Measurements from ENCODE around the gene GFOD2. TPM values are rescaled to one million over a fixed set of nuclear protein-coding genes. Genes with fewer than 3 reads are reported as not detected.
"Not testable (repeated sequence)": the region's sequence is repeated elsewhere in the genome, so short reads cannot be mapped to it uniquely, and the experiment has no call there.

The GFOD2 gene
- total RNA-seq, 1 donor from 2014 or later = 9.0 TPM

DNA sequence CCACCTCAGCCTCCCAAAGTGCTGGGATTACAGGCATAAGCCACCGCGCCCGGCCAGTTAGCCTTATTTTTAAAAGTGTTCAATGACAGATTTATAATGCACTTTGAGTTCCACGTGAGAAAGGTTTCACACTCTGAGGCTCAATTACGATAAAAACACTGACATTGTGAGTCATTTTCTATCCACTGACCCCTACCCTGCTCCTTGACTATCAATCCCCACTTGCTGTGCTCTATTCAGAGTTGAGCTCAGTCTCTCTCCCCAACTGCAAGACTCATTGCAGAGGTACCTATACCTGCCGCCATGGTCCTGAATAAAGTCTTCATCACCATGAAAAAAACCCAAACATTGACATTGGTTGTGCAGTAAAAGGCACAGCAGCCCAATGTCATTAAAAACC is 8.5 kb downstream of the GFOD2 start:
- intact Hi-C loops (cut with DNase I) = no loop called here
- ATAC-seq = no peak
- no peak for DNase-seq (ENCODE audit: missing footprints)

- DNase-seq (ENCODE audit: missing footprints) = no peak
- intact Hi-C loops (cut with DNase I) = no loop called here
- no peak for ATAC-seq
These were observed 10.1 kb downstream of the GFOD2 start for GRCh38 chr16:67709050-67709449.

- intact Hi-C loops (cut with DNase I) = no loop called here
- no peak for DNase-seq (ENCODE audit: missing footprints)
These were observed 10.7 kb downstream of the GFOD2 start for GRCh38 chr16:67708368-67708771.

DNA sequence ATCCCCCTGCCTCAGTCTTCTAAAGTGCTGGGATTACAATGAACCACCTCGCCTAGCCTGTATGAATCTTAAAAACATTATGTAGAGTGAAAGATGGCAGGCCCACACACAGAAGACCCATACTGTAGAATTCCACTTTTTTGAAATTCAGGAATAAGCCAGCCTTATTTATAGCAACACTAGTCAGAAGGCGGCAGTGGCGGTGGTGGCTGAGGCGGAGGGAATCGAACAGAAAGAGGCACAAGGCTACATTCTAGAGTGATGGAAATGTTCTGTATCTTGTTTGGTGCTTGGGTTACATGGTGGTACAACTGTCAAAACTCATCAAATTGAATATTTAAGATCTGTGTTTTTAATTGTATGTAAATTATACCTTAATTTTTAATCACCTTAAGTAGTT is 11.3 kb downstream of the GFOD2 start:
- ATAC-seq = no peak
- no peak for DNase-seq (ENCODE audit: missing footprints)
- intact Hi-C loops (cut with DNase I) = no loop called here

More at GRCh38 chr16:67708368-67708771, 10.7 kb downstream of the GFOD2 start:
- no peak for ATAC-seq

- intact Hi-C loops (cut with DNase I) = no loop called here
These were observed 11.9 kb downstream of the GFOD2 start for GRCh38 chr16:67707210-67707609.

GRCh38 chr16:67704110-67704509 is 15.0 kb downstream of the GFOD2 start:
- DNase-seq (ENCODE audit: missing footprints) (no peak), ATAC-seq (no peak)
- intact Hi-C loops (cut with DNase I) = no loop called here

More at GRCh38 chr16:67707210-67707609, 11.9 kb downstream of the GFOD2 start:
- ATAC-seq = no peak
- no peak for DNase-seq (ENCODE audit: missing footprints)

- DNase-seq (ENCODE audit: missing footprints) = no peak
- intact Hi-C loops (cut with DNase I) = no loop called here
- ATAC-seq = no peak
These were observed 15.5 kb downstream of the GFOD2 start for GRCh38 chr16:67703626-67704025.

DNA sequence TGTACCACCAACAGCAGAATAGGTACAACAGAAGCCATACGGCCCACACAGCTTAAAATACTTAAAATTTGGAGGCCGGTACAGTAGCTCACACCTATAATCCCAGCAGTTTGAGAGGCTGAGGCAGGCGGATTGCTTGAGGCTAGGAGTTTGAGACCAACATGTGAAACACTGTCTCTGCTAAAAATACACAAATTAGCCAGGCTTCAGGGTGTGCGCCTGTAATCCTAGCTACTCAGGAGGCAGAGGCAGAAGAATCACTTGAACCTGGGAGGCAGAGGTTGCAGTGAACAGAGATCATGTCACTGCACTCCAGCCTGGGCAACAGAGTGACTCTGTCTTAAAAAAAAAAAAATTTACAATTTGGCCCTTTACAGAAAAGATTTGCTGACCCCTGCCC is 17.0 kb downstream of the GFOD2 start:
- ATAC-seq (no peak), DNase-seq (ENCODE audit: missing footprints) (no peak)
- intact Hi-C loops (cut with DNase I) = no loop called here

DNA sequence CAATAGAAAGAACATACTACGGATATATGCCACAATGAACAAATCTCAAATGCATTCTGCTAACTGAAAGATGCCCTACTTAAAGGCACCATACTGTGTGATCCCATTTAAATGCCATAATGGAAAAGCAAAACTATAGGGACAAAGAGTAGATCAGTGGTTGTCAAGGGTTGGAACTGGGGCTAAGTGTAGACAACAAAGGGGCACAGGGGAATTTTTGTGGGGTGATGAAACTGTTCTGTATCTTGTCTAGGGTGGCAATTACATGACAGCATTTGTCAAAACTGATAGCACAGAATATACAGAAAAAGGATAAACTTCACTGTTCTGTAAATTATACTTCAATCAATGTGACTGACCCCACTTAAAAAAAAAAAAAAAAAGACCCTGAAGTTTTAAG is 17.7 kb downstream of the GFOD2 start:
- no peak for DNase-seq (ENCODE audit: missing footprints)
- intact Hi-C loops (cut with DNase I) = no loop called here
- ATAC-seq = no peak

DNA sequence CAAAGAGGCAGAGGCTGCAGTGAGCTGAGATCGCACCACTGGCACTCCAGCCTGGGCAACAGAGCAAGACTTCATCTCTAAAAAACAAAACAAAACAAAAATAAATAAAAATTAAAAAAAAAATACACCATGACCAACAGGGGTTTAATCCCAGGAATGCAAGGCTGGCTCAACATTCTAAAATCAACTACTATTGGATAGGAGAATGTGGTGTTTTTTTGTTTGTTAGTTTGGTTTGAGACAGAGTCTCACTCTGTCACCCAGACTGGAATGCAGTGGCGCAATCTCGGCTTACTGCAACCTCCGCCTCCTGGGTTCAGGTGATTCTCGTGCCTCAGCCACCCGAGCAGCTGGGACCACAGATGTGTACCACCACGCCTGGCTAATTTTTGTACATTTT is 19.9 kb downstream of the GFOD2 start:
- no peak for ATAC-seq

DNA sequence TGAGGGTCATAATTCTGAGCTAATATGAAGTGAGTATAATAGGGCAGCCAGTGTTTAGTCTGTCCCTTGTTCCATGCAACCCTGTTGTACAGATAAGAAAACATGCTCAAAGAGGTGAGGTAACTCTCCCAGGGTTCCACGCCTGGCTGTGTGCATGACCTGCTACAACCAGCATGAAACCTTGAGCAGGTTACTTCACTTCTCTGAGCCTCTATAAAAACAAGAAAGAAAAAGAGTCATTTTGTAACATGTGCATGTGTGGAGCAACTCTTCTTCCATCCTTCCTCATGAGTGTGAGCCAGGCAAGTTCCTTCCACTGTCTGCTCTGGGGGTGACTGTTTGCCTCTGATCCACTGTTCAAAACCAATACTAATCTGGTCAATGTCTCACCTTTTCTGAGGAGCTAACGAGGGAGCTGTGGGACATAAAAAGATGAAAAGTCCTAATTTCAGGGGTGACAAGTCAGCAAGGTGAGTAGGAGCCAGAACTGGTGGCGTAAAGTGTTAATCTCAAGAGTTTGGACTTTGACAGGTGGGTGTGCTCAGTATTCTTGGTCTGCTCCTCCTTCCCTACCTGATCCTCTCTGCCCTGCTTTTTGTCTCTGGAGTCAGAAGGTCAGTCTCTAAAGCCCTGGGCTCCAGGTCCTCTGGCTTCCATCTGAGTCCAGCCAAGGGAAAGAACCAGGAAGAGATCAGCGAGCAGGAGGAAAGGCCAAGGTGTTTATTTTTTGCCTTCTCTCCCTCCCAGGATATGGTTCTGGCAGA is 21.5 kb downstream of the GFOD2 start:
- ATAC-seq = no peak
- DNase-seq (ENCODE audit: missing footprints) = no peak
- intact Hi-C loops (cut with DNase I) = no loop called here

More for the DNA sequence above, 19.9 kb downstream of the GFOD2 start:
- DNase-seq (ENCODE audit: missing footprints) = no peak
- intact Hi-C loops (cut with DNase I) = no loop called here

DNA sequence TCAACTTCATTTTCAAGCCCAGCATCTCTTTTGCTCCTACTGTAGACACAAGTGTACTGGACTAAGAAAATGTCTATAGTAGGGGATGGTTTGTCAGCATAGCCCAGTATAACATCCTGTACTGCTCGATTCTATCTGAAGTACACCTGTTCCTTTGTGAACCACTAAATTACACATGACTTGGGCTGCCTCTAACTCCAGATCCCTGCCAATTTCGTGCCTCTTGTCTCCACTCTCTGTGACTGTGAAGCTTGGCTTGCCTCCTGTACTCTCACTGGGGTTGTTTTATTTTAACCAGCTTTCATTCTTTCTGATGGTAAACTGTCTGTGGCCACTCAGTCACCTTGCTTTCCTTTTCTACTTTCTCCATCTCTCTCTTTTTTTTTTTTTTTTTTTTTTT is 24.5 kb downstream of the GFOD2 start:
- ATAC-seq (peak; percentile 34), DNase-seq (ENCODE audit: missing footprints) (no peak)
- intact Hi-C loops (cut with DNase I) = no loop called here

DNA sequence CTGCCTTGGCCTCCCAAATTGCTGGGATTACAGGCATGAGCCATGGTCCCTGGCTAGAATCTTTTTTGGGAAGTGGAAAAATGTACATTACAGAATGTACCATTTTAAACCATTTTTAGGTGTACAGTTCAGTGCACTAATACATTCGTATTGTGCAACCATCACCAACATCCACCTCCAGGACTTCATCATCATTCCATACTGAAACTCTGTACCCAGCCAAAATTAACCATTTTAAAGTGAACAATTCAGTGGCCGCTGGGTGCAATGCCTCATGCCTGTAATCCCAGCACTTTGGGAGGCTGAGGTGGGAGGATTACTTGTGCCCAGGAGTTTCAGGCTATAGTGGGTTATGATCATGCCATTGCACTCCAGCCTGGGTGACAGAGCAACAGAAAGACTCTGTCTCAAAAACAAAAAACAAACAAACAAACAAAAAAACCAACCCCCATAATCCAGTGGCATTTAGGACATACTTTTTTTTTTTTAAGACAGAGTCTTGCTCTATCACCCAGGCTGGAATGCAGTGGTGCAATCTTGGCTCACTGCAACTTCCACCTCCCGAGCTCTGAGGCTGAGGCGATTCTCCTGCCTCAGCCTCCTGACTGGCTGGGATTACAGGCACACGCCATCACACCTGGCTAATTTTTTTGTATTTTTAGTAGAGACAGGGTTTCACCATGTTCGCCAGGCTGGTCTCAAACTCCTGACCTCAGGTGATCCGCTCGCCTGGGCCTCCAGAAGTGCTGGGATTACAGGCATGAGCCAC is 25.4 kb downstream of the GFOD2 start:
- intact Hi-C loops (cut with DNase I); DNase-seq (ENCODE audit: missing footprints); ATAC-seq: not testable (repeated sequence)

GRCh38 chr16:67685388-67686112 is 33.6 kb downstream of the GFOD2 start:
- intact Hi-C loops (cut with DNase I) = no loop called here
- DNase-seq (ENCODE audit: missing footprints) (no peak), ATAC-seq (no peak)

- DNase-seq (ENCODE audit: missing footprints) = no peak
- intact Hi-C loops (cut with DNase I) = no loop called here
- no peak for ATAC-seq
These were observed 35.3 kb downstream of the GFOD2 start for GRCh38 chr16:67683767-67684166.

- DNase-seq (ENCODE audit: missing footprints) (no peak), ATAC-seq (no peak)
- intact Hi-C loops (cut with DNase I) = no loop called here
These were observed 38.9 kb downstream of the GFOD2 start for GRCh38 chr16:67679935-67680897.

DNA sequence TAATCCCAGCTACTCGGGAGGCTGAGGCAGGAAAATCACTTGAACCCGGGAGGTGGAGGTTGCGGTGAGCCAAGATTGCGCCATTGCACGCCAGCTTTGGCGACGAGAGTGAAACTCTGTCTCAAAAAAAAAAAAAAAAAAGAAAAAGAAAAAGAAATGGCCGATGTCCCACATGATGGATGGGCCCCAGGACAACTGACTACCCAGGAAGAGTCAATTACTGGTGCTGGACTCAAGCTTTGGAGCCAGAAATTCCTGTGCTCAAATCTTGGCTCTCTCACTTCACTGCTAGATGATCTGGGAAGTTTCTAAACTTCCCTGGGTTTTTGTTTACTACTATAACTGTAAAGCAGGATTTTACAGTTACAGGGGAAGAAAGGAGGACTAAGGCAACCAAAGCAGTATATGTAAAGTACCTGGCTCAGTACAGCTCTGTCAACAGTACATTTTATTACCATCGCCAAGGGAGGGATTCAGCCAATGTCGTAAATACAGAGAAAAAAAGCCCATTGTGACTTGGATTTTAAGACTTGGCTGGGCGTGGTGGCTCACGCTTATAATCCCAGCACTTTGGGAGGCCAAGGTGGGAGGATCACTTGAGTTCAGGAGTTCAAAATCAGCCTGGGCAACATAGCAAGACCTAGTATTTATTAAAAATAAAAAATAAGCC is 40.6 kb downstream of the GFOD2 start:
- DNase-seq (ENCODE audit: missing footprints) = no peak
- intact Hi-C loops (cut with DNase I) = no loop called here
- no peak for ATAC-seq

- ATAC-seq = no peak
- DNase-seq (ENCODE audit: missing footprints) = no peak
- intact Hi-C loops (cut with DNase I) = no loop called here
These were observed 41.4 kb downstream of the GFOD2 start for GRCh38 chr16:67677712-67678111.
